ENCODE data around the gene ANKS6.
"Not testable (repeated sequence)": the region's sequence is repeated elsewhere in the genome, so short reads cannot be mapped to it uniquely, and the experiment has no call there.

ANKS6 gene

DNA sequence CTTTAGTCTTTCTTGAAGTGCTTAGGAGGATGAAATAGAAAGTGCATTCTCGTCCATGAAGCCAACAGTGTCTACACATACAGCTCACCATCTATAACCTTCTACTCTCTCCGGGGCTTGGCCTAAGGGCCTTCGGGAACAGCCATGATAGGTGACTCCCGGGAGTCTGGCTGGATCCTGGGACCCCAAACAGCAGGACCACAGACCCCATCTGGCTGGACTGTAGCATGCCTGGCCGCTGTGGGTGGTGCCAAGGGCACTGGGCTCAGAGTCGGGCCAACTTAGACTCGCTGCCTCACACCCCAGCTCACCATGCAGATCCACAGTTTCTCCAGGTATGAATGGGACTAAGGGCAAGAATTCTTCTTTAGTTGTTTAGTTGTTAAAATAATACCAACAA, 104.0 kb downstream of the ANKS6 start:
- no peak for DNase-seq

DNA sequence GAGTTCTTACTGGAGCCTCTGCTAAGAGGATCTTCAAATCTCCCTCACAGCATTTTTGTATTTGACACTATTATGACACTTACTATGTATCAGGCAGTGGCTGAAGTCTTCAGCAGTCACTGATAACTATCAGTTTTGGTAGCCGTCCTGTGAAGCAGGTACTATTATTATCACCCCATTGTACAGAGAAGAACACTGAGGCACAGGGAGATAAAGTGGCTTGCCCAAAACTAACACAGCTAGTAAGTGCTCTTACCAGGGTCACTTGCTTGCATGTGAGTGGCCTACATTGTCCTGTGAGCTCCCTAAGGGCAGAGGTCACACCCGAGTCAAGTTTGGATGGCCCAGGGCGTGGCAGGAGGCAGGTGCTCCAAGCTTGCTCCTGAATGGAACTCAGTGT, 104.5 kb downstream of the ANKS6 start:
- no peak for DNase-seq

DNA sequence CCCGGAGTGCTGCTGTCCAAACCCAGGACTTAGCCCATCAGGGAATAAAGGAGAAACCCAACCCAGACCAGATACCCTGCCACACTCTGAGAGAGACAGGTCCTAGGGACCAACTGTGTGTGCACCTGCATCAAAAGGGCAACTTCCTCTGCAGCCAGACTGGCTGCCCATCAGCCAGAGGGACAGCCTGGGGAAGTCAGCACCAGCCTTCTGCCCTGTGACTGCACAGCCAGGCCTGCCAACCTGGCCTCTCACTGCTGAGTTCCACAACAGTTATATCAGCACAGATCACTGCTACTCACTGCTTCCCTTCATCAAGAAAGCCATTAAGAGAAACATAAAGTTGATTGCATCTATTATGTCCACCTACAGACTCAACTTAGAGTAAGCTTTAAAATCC, 105.7 kb downstream of the ANKS6 start:
- DNase-seq, result no peak

DNA sequence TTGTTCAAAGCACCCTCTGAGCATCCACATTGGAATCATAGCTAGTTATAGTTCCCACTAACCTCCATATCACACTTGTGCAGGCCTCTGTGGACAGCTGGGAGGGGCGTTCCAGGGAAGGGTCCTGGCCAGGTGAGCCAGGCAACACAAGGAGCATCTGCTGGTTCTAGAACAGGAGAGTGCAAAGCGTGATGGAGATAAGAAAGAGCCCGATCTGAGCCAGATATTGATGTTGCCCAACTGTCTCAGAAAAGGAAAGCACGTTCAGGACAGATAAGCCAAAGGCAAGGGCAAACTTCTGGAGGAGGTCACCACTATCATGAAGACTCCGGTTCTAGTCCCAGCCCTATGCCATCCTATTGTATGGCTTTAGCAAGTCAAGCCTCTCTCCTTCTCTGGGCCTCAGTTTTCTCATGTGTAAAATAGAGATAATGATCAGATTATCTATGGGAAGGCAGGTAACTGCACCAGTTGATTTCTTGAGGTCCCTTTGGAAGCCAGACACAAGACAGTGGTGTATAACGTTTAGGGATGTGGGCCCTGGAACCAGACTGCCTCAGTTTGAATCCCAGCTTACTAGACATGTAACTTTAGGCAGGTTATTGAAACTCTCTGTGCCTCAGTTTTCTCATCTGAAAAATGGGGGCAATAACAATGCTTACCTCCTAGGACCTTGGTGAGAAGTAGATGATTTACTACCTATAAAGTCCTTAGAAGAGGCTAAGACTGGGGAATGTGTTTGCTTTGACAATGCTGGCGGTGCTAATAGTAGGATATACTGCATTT, 107.5 kb downstream of the ANKS6 start:
- DNase-seq, result no peak

DNA sequence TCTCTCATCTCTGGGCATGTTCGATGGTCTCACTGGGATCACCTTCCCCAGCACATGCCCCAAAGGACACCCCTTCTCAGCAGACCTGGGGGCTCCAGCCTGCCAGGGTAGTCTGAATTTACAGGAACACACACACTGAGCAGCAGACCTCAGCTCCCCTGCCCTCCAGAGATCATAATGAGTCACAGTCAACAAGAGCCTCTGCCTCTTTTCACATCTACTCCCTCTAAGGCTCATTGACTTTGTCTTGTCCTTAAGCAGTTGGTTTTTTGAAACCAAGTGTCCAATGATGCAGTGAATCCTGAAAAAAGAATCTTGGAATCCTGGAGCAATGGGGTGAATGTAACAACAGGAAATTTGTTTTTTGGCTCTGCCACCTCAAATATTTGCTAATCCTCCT, 108.4 kb downstream of the ANKS6 start:
- DNase-seq, result no peak

DNA sequence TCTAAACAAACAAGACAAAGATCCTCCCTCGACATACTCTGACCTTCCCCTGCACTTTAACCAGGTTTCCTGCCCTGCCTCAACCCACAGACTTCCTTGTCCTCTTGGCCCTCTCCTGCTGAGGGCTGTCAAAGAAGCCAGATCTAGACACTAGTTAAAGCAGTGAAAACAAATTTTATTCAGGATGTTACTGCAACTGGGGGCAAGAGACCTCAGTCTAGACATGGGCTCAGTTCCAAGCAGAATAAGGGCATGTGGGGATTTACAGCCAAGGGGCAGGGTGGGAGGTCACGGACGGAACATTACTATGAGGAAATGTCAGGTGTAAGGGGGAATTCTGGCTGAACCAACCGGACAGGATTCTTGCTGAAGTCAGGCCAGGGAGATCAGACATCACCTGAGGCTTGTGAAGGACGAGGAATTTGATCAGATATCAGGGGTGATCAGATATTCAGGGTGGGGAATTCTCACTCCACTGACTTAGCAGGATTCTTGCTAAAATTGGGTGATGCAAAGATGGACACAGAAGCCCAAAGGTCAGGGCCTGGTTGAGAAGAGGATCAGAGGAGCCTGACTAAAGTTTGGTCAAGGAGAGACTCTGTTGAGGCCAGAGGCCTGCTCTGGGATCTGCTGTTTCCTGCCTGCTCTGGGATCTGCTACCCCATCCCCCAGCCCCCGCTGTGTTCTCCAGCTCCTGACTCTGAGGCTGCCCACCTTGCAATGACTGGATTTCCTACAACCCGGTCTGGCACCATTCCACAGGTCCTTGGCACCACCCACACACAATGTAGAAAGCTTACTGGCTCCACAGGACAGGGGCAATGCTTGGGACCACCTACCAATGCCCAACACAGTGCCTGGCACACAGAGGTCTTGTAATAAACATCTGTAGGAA, 109.1 kb downstream of the ANKS6 start:
- no peak for DNase-seq

DNA sequence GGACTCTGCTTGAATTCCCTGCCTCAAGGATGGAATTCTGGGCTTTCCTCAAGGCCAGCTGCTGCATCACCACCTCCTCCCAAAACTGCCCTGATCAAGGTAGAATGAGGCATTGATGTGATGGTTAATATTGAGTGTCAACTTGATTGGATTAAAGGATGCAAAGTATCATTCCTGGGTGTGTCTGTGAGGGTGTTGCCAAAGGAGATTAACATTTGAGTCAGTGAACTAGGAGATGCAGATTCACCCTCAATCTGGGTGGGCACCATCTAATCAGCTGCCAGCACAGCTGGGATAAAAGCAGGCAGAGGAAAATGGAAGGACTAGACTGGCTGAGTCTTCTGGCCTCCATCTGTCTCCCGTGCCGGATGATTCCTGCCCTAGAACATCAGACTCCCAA, 111.5 kb downstream of the ANKS6 start:
- DNase-seq, result not testable (repeated sequence)

All from stimulated activated naive CD4-positive, alpha-beta T cell treated with Interleukin-2 at 50 U/mL for 16 hours (primary cell).